CD14-positive monocyte (primary cell): ENCODE measurements around the gene POLE. TPM values are rescaled to one million over a fixed set of nuclear protein-coding genes. Genes with fewer than 3 reads are reported as not detected.
A peak's percentile ranks its signal among the peaks of the same experiment; 100 is the strongest.

Experiments
- DNase-seq, 3 donors: peaks; one replicate each; pipeline ENCODE4 v3.0.0-alpha.2; 2011 to 2022
- H2AFZ ChIP-seq: 2 replicates; pipeline ENCODE4 v1.6.0; 2012; ENCODE audit warnings: mild to moderate bottlenecking, low read depth, low read length, inconsistent platforms; ENCODE audit not compliant: insufficient read depth, poor library complexity, severe bottlenecking
- H3K27ac ChIP-seq, 2 donors: 1 replicate in 1 of 2; 2 replicates in 1 of 2; pipeline ENCODE4 v1.5.1; 2012 to 2013; ENCODE audit warnings: low read length in 2 of 2, control low read depth in 1 of 2, inconsistent platforms in 1 of 2, low read depth in 1 of 2, mild to moderate bottlenecking in 1 of 2
- H3K27me3 ChIP-seq, 2 donors: one replicate each; pipeline versions ENCODE4 v1.6.0 to v1.6.1; 2011 to 2013; ENCODE audit warnings: low read length in 2 of 2; ENCODE audit not compliant: control insufficient read depth in 2 of 2, insufficient read depth in 2 of 2
- H3K36me3 ChIP-seq, 2 donors: replicated peaks in 1 of 2; 1 replicate in 1 of 2; 2 replicates in 1 of 2; pipeline versions ENCODE4 v1.5.1 to v1.6.1; 2012 to 2013; ENCODE audit warnings: low read length in 2 of 2, control low read depth in 1 of 2, inconsistent platforms in 1 of 2, mild to moderate bottlenecking in 1 of 2; ENCODE audit not compliant: insufficient read depth in 2 of 2, control insufficient read depth in 1 of 2
- H3K4me1 ChIP-seq, 2 donors: 1 replicate in 1 of 2; 2 replicates in 1 of 2; pipeline versions ENCODE4 v1.5.1 to v1.6.1; 2012 to 2013; ENCODE audit warnings: low read length in 2 of 2, control low read depth in 1 of 2, inconsistent platforms in 1 of 2, mild to moderate bottlenecking in 1 of 2, moderate library complexity in 1 of 2; ENCODE audit not compliant: insufficient read depth in 2 of 2, control insufficient read depth in 1 of 2
- H3K4me2 ChIP-seq: replicated peaks from 2 replicates; pipeline ENCODE3; 2012; ENCODE audit warnings: low read length, moderate library complexity, mild to moderate bottlenecking; ENCODE audit not compliant: poor library complexity, severe bottlenecking; ENCODE audit errors: extremely low read depth
- H3K4me3 ChIP-seq, 3 experiments: fragments of 200-600 bp in 1 of 3; sonication (generic) in 1 of 3; replicated peaks in 1 of 3; 1 replicate in 2 of 3; 2 replicates in 1 of 3; pipeline ENCODE4 v1.5.1; 2011 to 2013; ENCODE audit warnings: low read length in 3 of 3, mild to moderate bottlenecking in 3 of 3, control low read depth in 2 of 3, low read depth in 2 of 3, inconsistent platforms in 1 of 3, moderate library complexity in 1 of 3
- H3K79me2 ChIP-seq: 2 replicates; pipeline ENCODE4 v1.6.0; 2012; ENCODE audit warnings: mild to moderate bottlenecking, control low read depth, inconsistent platforms, low read length, moderate library complexity; ENCODE audit not compliant: insufficient read depth
- H3K9ac ChIP-seq: 2 replicates; pipeline ENCODE4 v1.6.0; 2017; ENCODE audit warnings: low read length, mild to moderate bottlenecking; ENCODE audit not compliant: insufficient read depth, poor library complexity, severe bottlenecking
- H3K9me3 ChIP-seq, 2 donors: replicated peaks in 1 of 2; 1 replicate in 1 of 2; 2 replicates in 1 of 2; pipeline versions ENCODE4 v1.5.1 to v1.6.1; 2012 to 2013; ENCODE audit warnings: low read length in 2 of 2, control low read depth in 1 of 2; ENCODE audit not compliant: control insufficient read depth in 1 of 2, insufficient read depth in 1 of 2
- H4K20me1 ChIP-seq: 2 replicates; pipeline ENCODE4 v1.6.0; 2012; ENCODE audit warnings: mild to moderate bottlenecking, low read length, control low read depth, moderate library complexity; ENCODE audit not compliant: insufficient read depth
- H3K27ac Mint-ChIP-seq, 7 donors: one replicate each; pipeline ENCODE4 v1.8.0; 2020; ENCODE audit warnings: mild to moderate bottlenecking in 7 of 7, mixed read lengths in 7 of 7, moderate library complexity in 6 of 7, inconsistent platforms in 2 of 7
- H3K27me3 Mint-ChIP-seq, 3 donors: one replicate each; pipeline ENCODE4 v1.8.0; 2021 to 2022; ENCODE audit warnings: low read depth in 3 of 3, mild to moderate bottlenecking in 3 of 3, mixed read lengths in 3 of 3, moderate library complexity in 3 of 3, inconsistent platforms in 1 of 3
- H3K36me3 Mint-ChIP-seq, 2 donors: one replicate each; pipeline ENCODE4 v1.8.0; 2020; ENCODE audit warnings: mixed read lengths in 2 of 2, inconsistent platforms in 1 of 2, mild to moderate bottlenecking in 1 of 2
- H3K4me1 Mint-ChIP-seq: one replicate; pipeline ENCODE4 v1.8.0; 2020; ENCODE audit warnings: mild to moderate bottlenecking, mixed read lengths
- H3K4me3 Mint-ChIP-seq, 2 donors: one replicate each; pipeline ENCODE4 v1.8.0; 2020; ENCODE audit warnings: mild to moderate bottlenecking in 2 of 2, mixed read lengths in 2 of 2, moderate library complexity in 1 of 2
- H3K9me3 Mint-ChIP-seq, 7 donors: one replicate each; pipeline ENCODE4 v1.8.0; 2020 to 2022; ENCODE audit warnings: mixed read lengths in 7 of 7, mild to moderate bottlenecking in 6 of 7, moderate library complexity in 6 of 7, inconsistent platforms in 2 of 7
- WGBS: methylation state at CpG from one replicate; pipeline ENCODE4 v1.1.5; 2013; ENCODE audit warnings: missing lambda C conversion rate; ENCODE audit not compliant: insufficient coverage; 5-methylcytosine and 5-hydroxymethylcytosine counted together
- intact Hi-C, 2 donors: fragments of 100-400 bp; cut with micrococcal nuclease; formaldehyde crosslinking; loops; one replicate each; pipeline versions ENCODE4 v1.15.0 to v1.15.1; 2023
- polyA plus RNA-seq, 3 donors: library from polyadenylated mRNA; depleted of rRNA in 1 of 3; unstranded in 2 of 3; stranded (reverse) in 1 of 3; fragments of 300-500 nt in 2 of 3; fragments of >200 nt in 1 of 3; fragmentation: Illumina TruSeq in 2 of 3; gene quantifications; 1 replicate in 2 of 3; 2 replicates in 1 of 3; pipeline ENCODE4 v1.2.3, GENCODE V29; 2012 to 2021
- TF ChIP-seq, protein P1 (sequence below): fragments of 200-600 bp; IDR thresholded peaks from one replicate; pipeline ENCODE4 v1.8.0; 2022; ENCODE audit warnings: antibody characterized with exemption, mild to moderate bottlenecking

The POLE gene
- polyA plus RNA-seq, 3 donors: 1.00 to 24.2 (median 2.2) TPM

DNA sequence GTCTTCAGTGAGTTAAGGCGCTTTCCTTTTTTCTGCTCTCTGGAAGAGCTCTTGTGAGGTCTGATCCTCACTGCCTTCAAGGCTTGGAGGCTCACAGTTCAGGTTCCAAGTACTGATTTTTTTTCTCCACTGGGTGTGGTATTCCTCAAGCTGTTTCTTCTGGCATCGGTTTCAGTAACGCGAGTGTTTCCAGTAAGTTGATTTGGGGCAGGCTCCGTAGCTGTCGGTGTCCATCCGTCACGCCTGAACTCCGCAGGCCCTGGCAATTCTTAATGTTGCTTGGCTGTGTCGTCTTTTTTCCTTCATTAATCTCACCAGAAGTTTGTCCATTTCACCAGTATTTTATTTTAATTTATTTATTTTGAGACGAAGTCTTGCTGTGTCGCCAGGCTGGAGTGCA is 107.4 kb downstream of the POLE start:
- Mint-ChIP-seq H3K27me3 (no peaks in the 10 kb centered on the region), H3K27ac (peak overlapping the region in 2 of 7 donors; percentile 24 to 33), H3K36me3 (peaks cover 42 to 71% of the 10 kb centered on the region in 2 donors), H3K4me1 (no peaks in the 10 kb centered on the region), H3K4me3 (no peak overlapping the region), H3K9me3 (peaks cover 0 to 6% (median 0%) of the 10 kb centered on the region in 7 donors)
- Histone ChIP-seq H3K79me2 (no peaks in the 10 kb centered on the region), H3K4me1 (no peaks in the 10 kb centered on the region), H3K4me3 (no peak overlapping the region), H4K20me1 (no peaks in the 10 kb centered on the region), H3K4me2 (no peak overlapping the region), H3K36me3 (peaks cover 39 to 52% of the 10 kb centered on the region in 2 donors), H3K27me3 (no peaks in the 10 kb centered on the region), H3K27ac (no peak overlapping the region), H2AFZ (no peak overlapping the region), H3K9me3 (peaks cover 0 to 9% of the 10 kb centered on the region in 2 donors), H3K9ac (no peak overlapping the region)
- intact Hi-C loops: no loop called here
- TF ChIP-seq, protein P1, sequence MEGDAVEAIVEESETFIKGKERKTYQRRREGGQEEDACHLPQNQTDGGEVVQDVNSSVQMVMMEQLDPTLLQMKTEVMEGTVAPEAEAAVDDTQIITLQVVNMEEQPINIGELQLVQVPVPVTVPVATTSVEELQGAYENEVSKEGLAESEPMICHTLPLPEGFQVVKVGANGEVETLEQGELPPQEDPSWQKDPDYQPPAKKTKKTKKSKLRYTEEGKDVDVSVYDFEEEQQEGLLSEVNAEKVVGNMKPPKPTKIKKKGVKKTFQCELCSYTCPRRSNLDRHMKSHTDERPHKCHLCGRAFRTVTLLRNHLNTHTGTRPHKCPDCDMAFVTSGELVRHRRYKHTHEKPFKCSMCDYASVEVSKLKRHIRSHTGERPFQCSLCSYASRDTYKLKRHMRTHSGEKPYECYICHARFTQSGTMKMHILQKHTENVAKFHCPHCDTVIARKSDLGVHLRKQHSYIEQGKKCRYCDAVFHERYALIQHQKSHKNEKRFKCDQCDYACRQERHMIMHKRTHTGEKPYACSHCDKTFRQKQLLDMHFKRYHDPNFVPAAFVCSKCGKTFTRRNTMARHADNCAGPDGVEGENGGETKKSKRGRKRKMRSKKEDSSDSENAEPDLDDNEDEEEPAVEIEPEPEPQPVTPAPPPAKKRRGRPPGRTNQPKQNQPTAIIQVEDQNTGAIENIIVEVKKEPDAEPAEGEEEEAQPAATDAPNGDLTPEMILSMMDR: no peak
- no peak for DNase-seq
- WGBS: 73% methylated on average over 3 of the region's 12 CpGs

DNA sequence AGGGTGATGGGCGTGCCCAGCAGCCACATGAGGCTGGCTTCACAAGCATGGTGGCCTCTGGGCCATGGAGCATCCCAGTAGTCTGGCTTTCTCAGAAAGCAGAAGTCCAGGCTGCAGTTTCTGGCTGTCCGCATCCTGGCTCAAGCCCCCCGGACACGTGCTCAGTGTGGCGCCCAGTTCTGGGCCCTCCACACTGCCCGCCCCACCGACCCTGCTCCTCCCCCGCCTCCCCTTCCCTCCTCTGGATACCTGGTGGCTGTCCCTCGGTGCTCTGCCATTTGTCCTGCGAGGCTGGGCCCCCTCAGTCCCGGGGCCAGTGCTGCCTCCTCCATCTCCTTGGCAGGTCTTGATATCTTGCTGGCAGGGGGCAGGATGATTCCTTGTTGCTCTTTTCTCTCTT is 108.3 kb downstream of the POLE start:
- no peaks in the 10 kb centered on the region for H3K27me3 Mint-ChIP-seq
- TF ChIP-seq, protein P1: no peak
- 88% methylated on average over 8 of the region's 11 CpGs for WGBS

More for the DNA sequence above, 108.3 kb downstream of the POLE start:
- Histone ChIP-seq H4K20me1 (no peaks in the 10 kb centered on the region), H3K27ac (no peak overlapping the region), H2AFZ (no peak overlapping the region), H3K9ac (no peak overlapping the region), H3K36me3 (peaks cover 46 to 61% of the 10 kb centered on the region in 2 donors), H3K79me2 (no peaks in the 10 kb centered on the region), H3K9me3 (peaks cover 0 to 9% of the 10 kb centered on the region in 2 donors), H3K4me3 (no peak overlapping the region), H3K4me2 (no peak overlapping the region), H3K4me1 (no peaks in the 10 kb centered on the region), H3K27me3 (no peaks in the 10 kb centered on the region)
- Mint-ChIP-seq H3K36me3 (peaks cover 39 to 72% of the 10 kb centered on the region in 2 donors), H3K27ac (peak overlapping the region in 1 of 7 donors; percentile 61), H3K4me1 (no peaks in the 10 kb centered on the region), H3K4me3 (no peak overlapping the region), H3K9me3 (peaks cover 0 to 6% (median 0%) of the 10 kb centered on the region in 7 donors)
- intact Hi-C loops: no loop called here
- DNase-seq: no peak
